HUES6 (cell line): ENCODE data around the gene UGT1A6.

Source experiments
- H3K27ac ChIP-seq: 2 replicates; pipeline ENCODE4 v1.7.0; 2013; ENCODE audit warnings: low read depth, mild to moderate bottlenecking, low read length, inconsistent platforms
- H3K27me3 ChIP-seq: 2 replicates; pipeline ENCODE4 v1.6.1; 2013; ENCODE audit warnings: low read length; ENCODE audit not compliant: control insufficient read depth, insufficient read depth
- H3K36me3 ChIP-seq: 2 replicates; pipeline ENCODE4 v1.6.1; 2013; ENCODE audit warnings: low read length; ENCODE audit not compliant: control insufficient read depth, insufficient read depth
- H3K4me1 ChIP-seq: 2 replicates; pipeline ENCODE4 v1.6.1; 2013; ENCODE audit warnings: low read length; ENCODE audit not compliant: control insufficient read depth, insufficient read depth
- H3K4me3 ChIP-seq: 2 replicates; pipeline ENCODE4 v1.5.1; 2013; ENCODE audit warnings: low read depth, low read length
- H3K9ac ChIP-seq: one replicate; pipeline ENCODE4 v1.6.1; 2013; ENCODE audit warnings: mild to moderate bottlenecking, low read length
- H3K9me3 ChIP-seq: 2 replicates; pipeline ENCODE4 v1.6.1; 2013; ENCODE audit warnings: low read depth, low read length; ENCODE audit not compliant: control insufficient read depth, insufficient read depth

Gene UGT1A6

DNA sequence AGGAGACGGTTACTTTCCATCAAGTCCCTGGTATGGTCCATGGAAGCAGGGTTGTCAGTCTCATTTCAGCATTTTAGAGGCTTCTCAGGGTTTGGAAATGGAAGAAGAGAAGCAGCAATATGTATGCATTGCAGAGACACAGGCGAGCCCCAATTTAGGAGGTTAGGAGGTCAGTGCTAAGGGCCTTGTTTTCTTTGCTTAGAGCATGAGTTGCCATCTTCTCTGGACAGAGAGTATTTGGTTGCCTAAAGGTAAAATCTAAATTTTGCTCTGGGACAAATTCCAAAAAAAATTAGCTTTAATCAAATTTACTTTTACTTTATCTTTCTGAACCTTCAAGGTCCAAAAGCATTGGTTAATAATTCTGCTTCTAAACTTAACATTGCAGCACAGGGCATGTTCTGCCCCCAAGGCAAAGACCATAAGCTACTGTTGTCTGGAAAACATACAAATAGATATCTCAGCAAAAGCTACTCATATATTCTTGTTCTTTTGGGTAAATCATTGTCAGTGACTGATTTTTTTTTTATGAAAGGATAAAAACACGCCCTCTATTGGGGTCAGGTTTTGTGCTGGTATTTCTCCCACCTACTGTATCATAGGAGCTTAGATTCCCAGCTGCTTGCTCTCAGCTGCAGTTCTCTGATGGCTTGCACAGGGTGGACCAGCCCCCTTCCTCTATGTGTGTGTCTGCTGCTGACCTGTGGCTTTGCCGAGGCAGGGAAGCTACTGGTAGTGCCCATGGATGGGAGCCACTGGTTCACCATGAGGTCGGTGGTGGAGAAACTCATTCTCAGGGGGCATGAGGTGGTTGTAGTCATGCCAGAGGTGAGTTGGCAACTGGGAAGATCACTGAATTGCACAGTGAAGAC, 21.2 kb upstream of the UGT1A6 start, which contains the start of gene UGT1A9:
UGT1A9 (plus strand) TSS at position 609 of the 872 bp plus-strand sequence; CDS start at position 646, 37 bp downstream.
- Histone ChIP-seq H3K36me3 (no peaks in the 10 kb centered on the region), H3K9me3 (no peaks in the 10 kb centered on the region), H3K27ac (no peak within 1 kb of the TSS), H3K4me1 (no peaks in the 10 kb centered on the region), H3K9ac (no peak within 1 kb of the TSS), H3K4me3 (no peak within 1 kb of the TSS), H3K27me3 (no peaks in the 10 kb centered on the region)

DNA sequence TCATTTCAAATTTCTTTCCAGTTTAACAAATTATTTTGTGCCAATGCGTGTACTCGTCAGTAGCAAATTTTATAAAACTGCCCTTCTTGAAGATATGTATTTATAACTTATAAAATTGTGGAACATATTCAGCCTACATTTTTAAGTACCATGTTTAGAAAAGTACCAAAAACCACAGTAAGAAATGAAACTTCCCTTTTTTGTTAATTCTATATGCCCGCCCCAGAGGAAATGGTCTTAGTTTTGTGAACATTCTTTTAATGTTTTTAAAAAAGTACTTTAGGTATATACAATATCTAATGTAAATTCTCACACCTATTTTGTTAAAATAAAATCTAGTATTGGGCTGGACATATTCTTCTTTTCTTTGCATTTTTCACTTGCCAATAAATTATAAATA, 19.8 kb upstream of the UGT1A6 start:
- H3K9ac ChIP-seq = no peak overlapping the region
- H3K27me3 ChIP-seq = no peaks in the 10 kb centered on the region
- H3K27ac ChIP-seq = no peak overlapping the region
- no peaks in the 10 kb centered on the region for H3K4me1 ChIP-seq
- no peak overlapping the region for H3K4me3 ChIP-seq
- H3K9me3 ChIP-seq = no peaks in the 10 kb centered on the region
- H3K36me3 ChIP-seq = no peaks in the 10 kb centered on the region

DNA sequence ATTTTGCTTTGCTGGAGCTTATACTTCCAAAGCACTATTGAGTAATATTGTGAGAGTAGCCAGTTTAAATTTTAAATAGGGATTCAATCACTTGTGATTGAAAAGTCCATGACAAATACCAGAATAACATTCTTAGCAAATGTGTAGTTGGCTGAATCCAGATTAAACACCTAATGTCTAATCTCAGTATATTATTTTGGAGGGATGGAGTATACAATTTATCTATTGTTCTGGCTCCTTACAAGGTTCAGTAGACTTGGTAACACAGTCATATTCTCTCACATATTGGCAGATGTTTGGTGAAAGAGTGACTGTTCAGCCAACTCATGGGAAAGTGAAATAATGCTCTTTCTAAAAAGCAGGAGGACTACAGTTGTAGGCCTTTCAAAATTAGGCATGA, 18.8 kb upstream of the UGT1A6 start:
- Histone ChIP-seq H3K9me3 (no peaks in the 10 kb centered on the region), H3K27ac (no peak overlapping the region), H3K4me3 (no peak overlapping the region), H3K36me3 (no peaks in the 10 kb centered on the region), H3K9ac (no peak overlapping the region), H3K4me1 (no peaks in the 10 kb centered on the region), H3K27me3 (no peaks in the 10 kb centered on the region)

DNA sequence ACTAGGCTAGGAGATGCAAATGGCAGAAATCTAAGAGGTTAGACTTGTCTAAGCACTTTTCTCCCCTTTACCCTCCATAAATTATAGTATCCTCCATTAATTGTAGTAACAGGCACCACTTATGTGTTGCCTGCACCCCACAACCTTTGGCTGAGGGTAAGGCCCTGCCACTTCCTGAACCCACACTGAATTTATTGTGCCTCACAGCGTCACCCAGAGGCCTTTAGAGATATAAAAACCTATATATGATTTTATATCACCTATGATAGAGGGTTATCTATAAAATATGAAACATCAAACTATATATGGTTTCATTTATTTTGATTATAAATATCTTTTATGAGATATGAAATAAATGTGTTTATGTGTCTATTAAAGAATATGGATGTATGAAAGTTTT, 18.4 kb upstream of the UGT1A6 start:
- H3K36me3 ChIP-seq = no peaks in the 10 kb centered on the region
- no peaks in the 10 kb centered on the region for H3K4me1 ChIP-seq
- no peaks in the 10 kb centered on the region for H3K9me3 ChIP-seq
- H3K4me3 ChIP-seq = no peak overlapping the region
- H3K9ac ChIP-seq = no peak overlapping the region
- H3K27ac ChIP-seq = no peak overlapping the region
- no peaks in the 10 kb centered on the region for H3K27me3 ChIP-seq

DNA sequence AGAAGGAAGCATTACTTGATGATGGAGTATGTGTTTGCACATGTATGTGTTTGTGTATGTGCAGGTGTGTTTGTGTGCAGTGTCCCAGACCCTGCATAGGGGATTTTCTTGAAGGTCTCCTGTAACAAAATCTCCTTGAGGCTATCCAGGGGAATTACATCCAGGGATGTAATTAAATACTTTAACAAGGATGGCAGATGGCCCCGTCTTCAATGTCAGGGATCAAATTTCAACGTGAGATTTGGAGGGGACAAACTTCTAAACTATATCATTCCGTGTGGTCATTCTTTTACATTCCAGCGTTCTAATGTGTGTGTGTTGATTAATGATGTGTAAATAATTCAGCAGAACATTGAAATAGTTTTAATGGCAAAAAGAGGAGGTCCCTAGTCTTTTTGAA, 17.7 kb upstream of the UGT1A6 start:
- H3K4me3 ChIP-seq = no peak overlapping the region
- H3K9ac ChIP-seq = no peak overlapping the region
- no peaks in the 10 kb centered on the region for H3K4me1 ChIP-seq
- no peaks in the 10 kb centered on the region for H3K9me3 ChIP-seq
- no peaks in the 10 kb centered on the region for H3K36me3 ChIP-seq
- no peaks in the 10 kb centered on the region for H3K27me3 ChIP-seq
- H3K27ac ChIP-seq = no peak overlapping the region

DNA sequence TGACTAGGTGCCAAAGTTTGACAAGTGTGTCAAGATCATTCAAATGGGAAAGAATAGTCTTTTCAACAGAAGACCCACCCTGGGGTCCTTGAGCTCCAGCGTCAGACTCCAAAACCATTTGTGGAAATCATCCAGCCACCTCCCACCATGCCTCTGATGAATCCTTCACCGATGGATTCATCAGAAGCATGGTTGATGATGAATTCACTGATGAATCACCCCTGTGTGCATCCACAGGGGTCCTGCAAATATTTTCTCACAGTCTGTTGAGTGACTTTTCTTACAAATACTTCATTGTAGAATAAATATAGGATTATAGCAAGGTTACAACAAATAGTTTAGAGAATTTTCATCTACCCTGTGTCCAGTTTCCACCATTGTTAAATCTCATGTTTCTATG, 16.6 kb upstream of the UGT1A6 start:
- Histone ChIP-seq H3K4me3 (no peak overlapping the region), H3K27ac (no peak overlapping the region), H3K9ac (no peak overlapping the region), H3K27me3 (no peaks in the 10 kb centered on the region), H3K9me3 (no peaks in the 10 kb centered on the region), H3K4me1 (no peaks in the 10 kb centered on the region), H3K36me3 (no peaks in the 10 kb centered on the region)

DNA sequence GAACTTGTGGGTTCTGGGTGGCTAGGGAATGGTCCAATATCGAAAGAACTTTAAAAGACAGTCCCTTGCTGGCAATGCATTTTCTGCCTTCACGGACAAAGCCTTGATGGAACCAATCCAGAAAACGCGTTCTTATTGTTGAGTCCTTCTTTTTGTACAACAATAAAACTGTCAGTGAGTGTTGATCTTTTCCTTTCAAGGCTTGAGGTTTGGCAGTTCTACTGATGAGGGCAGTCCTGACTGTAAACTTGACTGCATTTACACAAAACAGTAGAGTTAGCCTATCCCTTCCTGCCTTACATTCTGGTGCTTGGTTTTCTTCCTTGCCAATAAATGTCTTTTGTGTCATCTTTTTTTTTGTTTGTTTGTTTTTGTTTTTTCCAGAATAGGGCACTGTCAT, 13.5 kb upstream of the UGT1A6 start:
- Histone ChIP-seq H3K4me3 (no peak overlapping the region), H3K9me3 (no peaks in the 10 kb centered on the region), H3K36me3 (no peaks in the 10 kb centered on the region), H3K27ac (no peak overlapping the region), H3K27me3 (no peaks in the 10 kb centered on the region), H3K9ac (no peak overlapping the region), H3K4me1 (no peaks in the 10 kb centered on the region)

DNA sequence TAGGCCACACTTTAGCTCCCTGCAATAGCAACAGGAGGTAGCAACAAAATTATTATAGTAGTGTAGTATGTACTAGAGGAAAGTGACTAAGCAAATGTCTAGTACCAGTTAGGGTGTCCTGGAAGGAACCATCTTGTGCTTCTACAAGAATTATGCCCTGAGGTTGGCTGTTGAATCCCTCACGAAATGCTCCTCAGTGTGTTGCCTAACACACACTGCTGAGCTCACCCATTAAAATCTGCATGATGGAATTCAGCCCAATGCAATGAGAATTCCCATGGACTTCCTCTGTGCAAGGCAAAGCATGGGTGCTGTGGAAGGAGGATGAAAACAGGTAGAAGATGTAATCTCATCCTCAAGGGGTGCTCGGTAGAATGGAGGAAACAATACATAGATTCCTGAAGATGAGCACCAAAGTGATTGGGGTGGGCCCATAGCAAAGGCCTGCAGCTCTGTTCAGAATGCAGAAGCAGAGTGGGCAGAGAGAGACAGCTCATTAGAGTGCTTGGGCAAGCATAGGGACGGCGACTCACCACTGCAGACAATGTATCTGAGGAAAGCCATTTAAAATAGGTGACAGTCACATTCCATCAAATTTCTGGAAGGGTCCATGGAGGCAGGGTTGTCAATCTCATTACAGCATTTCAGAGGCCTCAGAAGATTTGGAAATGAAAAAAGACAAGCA, 12.2 kb upstream of the UGT1A6 start:
- no peak overlapping the region for H3K27ac ChIP-seq
- no peaks in the 10 kb centered on the region for H3K27me3 ChIP-seq
- no peak overlapping the region for H3K4me3 ChIP-seq
- H3K9ac ChIP-seq = no peak overlapping the region
- H3K4me1 ChIP-seq = no peaks in the 10 kb centered on the region
- H3K36me3 ChIP-seq = no peaks in the 10 kb centered on the region
- no peaks in the 10 kb centered on the region for H3K9me3 ChIP-seq

DNA sequence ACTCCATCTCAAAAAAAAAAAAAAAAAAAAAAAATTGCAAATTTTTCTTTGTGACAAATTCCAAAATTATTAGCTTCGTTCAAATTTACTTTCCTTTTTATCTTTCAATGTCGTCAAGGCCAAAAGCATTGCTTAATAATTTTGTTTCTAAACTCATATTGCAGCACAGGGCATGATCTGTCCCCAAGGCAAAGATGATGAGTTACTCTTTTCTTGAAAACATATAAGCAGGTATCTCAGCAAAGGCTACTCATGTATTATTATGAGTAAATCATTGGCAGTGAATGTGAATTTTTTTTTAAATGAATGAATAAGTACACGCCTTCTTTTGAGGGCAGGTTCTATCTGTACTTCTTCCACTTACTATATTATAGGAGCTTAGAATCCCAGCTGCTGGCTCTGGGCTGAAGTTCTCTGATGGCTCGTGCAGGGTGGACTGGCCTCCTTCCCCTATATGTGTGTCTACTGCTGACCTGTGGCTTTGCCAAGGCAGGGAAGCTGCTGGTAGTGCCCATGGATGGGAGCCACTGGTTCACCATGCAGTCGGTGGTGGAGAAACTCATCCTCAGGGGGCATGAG, 11.1 kb upstream of the UGT1A6 start, which contains the start of gene UGT1A7:
UGT1A7 (plus strand) TSS at position 381 of the 579 bp plus-strand sequence; CDS start at position 418, 37 bp downstream.
- Histone ChIP-seq H3K4me3 (no peak within 1 kb of the TSS), H3K27me3 (no peaks in the 10 kb centered on the region)

DNA sequence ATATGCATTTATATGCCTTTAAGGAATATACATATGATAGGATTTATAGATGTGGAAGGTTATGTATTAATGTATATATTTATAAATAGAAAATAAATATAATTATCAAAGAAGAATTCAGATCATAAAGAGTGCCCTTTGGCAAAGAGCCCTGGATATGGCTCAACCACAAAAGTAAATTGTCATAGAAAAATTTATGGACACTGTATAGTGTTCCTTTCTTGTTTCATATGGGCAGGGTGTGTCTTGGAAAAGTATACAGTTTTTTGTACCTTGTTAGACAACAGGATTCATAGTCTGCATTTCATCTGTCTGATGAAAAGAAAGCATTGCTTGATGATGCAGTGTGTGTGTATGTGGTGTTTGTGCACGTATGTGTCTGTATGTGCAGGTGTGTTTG, 8.1 kb upstream of the UGT1A6 start:
- no peaks in the 10 kb centered on the region for H3K9me3 ChIP-seq
- no peaks in the 10 kb centered on the region for H3K4me1 ChIP-seq
- no peak overlapping the region for H3K9ac ChIP-seq
- H3K27ac ChIP-seq = no peak overlapping the region
- H3K4me3 ChIP-seq = no peak overlapping the region
- H3K27me3 ChIP-seq = no peaks in the 10 kb centered on the region
- H3K36me3 ChIP-seq = no peaks in the 10 kb centered on the region

More for the DNA sequence above, 11.1 kb upstream of the UGT1A6 start, which contains the start of gene UGT1A7:
- Histone ChIP-seq H3K27ac (no peak within 1 kb of the TSS), H3K4me1 (no peaks in the 10 kb centered on the region), H3K9me3 (no peaks in the 10 kb centered on the region), H3K9ac (no peak within 1 kb of the TSS), H3K36me3 (no peaks in the 10 kb centered on the region)

DNA sequence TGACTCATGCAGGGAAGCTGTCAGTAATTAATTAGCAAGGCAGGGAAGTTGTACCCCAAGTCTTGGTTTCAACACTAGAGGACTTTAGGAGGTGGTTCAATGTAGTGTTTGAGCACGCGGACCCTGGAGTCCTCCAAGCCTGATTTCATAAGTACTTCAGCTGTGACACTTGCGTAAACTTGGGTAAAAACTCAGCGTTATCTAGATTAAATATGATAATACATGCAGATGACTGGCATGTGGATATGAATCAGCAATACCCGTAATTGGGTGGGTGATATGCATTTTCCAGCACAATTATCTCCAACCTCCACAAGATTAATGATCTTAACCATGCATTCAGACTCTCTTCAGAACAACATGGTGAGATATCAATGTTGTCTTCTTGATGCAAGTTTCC, 5.8 kb upstream of the UGT1A6 start:
- no peaks in the 10 kb centered on the region for H3K27me3 ChIP-seq
- no peaks in the 10 kb centered on the region for H3K9me3 ChIP-seq
- no peaks in the 10 kb centered on the region for H3K36me3 ChIP-seq
- H3K27ac ChIP-seq = no peak overlapping the region
- H3K4me1 ChIP-seq = peaks cover 9% of the 10 kb centered on the region
- no peak overlapping the region for H3K9ac ChIP-seq
- H3K4me3 ChIP-seq = no peak overlapping the region
